ENCODE measurements around the gene SPECC1. TPM values are rescaled to one million over a fixed set of nuclear protein-coding genes. Genes with fewer than 3 reads are reported as not detected.
"Not testable (repeated sequence)": the region's sequence is repeated elsewhere in the genome, so short reads cannot be mapped to it uniquely, and the experiment has no call there.

The SPECC1 gene
- total RNA-seq, 1 experiment from 2014 or later, result 55.3 TPM

- intact Hi-C loops (cut with micrococcal nuclease), result no loop called here
- no peaks in the 10 kb centered on the region for H3K9me3 Mint-ChIP-seq (ENCODE audit: unreplicated experiment)
- no TSS peak for BruUV-seq (replicated peaks)
- peaks cover 10% of the 10 kb centered on the region for H3K4me1 Mint-ChIP-seq (ENCODE audit: insufficient read depth, unreplicated experiment)
- H3K4me3 Mint-ChIP-seq (ENCODE audit: unreplicated experiment), result no peak overlapping the region
- no peak for DNase-seq (ENCODE audit: unreplicated experiment)
- no peaks in the 10 kb centered on the region for H3K27me3 Mint-ChIP-seq (ENCODE audit: insufficient read depth, unreplicated experiment)
- ChIA-PET POLR2A (interaction anchor here (0.8 to 1.1 kb wide), 2 partner anchors 15 to 93 kb away, joined by 3 read pairs; no protein-coding TSS in a partner anchor), CTCF (interaction anchor here (0.6 to 4.0 kb wide), 6 partner anchors 17 to 111 kb away, joined by 3 to 21 read pairs (median 5); partner anchors contain the start of gene SPECC1)
- H3K27ac Mint-ChIP-seq (ENCODE audit: low read depth, unreplicated experiment), result no peak overlapping the region
- H3K36me3 Mint-ChIP-seq (ENCODE audit: insufficient read depth, unreplicated experiment), result no peaks in the 10 kb centered on the region
- TF ChIP-seq CTCF (IDR thresholded peaks at IDR 0.05; ENCODE audit: unreplicated experiment), result no peak
These were observed 94.6 kb downstream of the SPECC1 start for GRCh38 chr17:20103454-20104446.

GRCh38 chr17:20105539-20106280 is 96.6 kb downstream of the SPECC1 start:
- Mint-ChIP-seq H3K27ac (ENCODE audit: low read depth, unreplicated experiment) (no peak overlapping the region), H3K4me1 (ENCODE audit: insufficient read depth, unreplicated experiment) (peaks cover 10% of the 10 kb centered on the region), H3K27me3 (ENCODE audit: insufficient read depth, unreplicated experiment) (no peaks in the 10 kb centered on the region), H3K4me3 (ENCODE audit: unreplicated experiment) (no peak overlapping the region), H3K9me3 (ENCODE audit: unreplicated experiment) (no peaks in the 10 kb centered on the region), H3K36me3 (ENCODE audit: insufficient read depth, unreplicated experiment) (no peaks in the 10 kb centered on the region)
- ChIA-PET CTCF (interaction anchor here (0.6 to 4.0 kb wide), 3 partner anchors 16 to 165 kb away, joined by 3 to 21 read pairs (median 7); no protein-coding TSS in a partner anchor), POLR2A (no interaction called here)
- intact Hi-C loops (cut with micrococcal nuclease), result no loop called here
- no TSS peak for BruUV-seq (replicated peaks)
- DNase-seq (ENCODE audit: unreplicated experiment), result no peak
- TF ChIP-seq CTCF (IDR thresholded peaks at IDR 0.05; ENCODE audit: unreplicated experiment), result no peak

DNA sequence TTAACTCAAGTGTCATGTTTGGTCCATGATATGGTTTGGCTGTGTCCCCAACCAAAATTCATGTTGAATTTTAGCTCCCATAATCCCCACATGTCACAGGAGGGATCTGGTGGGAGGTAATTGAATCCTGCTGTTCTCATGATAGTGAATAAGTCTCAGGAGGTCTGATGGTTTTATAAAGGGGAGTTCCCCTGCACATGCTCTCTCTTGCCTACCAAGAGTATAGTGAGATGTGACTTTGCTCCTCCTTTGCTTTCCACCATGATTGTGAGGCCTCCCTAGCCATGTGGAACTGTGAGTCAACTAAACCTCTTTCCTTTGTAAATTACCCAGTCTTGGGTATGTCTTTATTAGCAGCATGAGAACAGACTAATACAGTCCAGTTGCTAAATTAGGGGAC is 97.3 kb downstream of the SPECC1 start:
- H3K27ac Mint-ChIP-seq (ENCODE audit: low read depth, unreplicated experiment); H3K27me3 Mint-ChIP-seq (ENCODE audit: insufficient read depth, unreplicated experiment); H3K4me3 Mint-ChIP-seq (ENCODE audit: unreplicated experiment); POLR2A ChIA-PET; DNase-seq (ENCODE audit: unreplicated experiment); BruUV-seq (replicated peaks); H3K9me3 Mint-ChIP-seq (ENCODE audit: unreplicated experiment); H3K36me3 Mint-ChIP-seq (ENCODE audit: insufficient read depth, unreplicated experiment); intact Hi-C loops (cut with micrococcal nuclease): not testable (repeated sequence)
- CTCF ChIA-PET, result interaction anchor here (2.0 to 4.0 kb wide), 2 partner anchors 15 to 114 kb away, joined by 7 to 21 read pairs; no protein-coding TSS in a partner anchor
- peaks cover 10% of the 10 kb centered on the region for H3K4me1 Mint-ChIP-seq (ENCODE audit: insufficient read depth, unreplicated experiment)

DNA sequence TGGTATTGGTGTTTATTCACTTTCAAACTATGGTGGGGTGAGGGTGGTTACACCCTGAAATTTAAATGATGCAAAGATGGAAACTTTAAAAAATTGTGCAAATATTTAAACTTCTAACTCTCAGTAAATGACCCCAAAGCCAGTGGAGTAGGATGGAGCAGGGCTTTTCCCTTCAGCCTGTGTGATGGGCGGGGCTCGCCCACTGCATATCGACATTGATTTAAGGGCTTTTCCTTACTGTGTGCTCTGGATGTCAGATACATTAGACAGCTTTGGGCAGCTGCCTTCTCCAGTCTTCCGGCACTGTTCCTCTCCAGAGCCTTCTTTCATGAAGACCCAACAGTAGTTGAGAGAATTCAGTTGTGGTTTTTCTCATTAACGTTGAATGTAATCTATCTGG is 99.9 kb downstream of the SPECC1 start:
- peaks cover 16% of the 10 kb centered on the region for H3K27me3 Mint-ChIP-seq (ENCODE audit: insufficient read depth, unreplicated experiment)
- no peak overlapping the region for H3K4me3 Mint-ChIP-seq (ENCODE audit: unreplicated experiment)
- CTCF ChIA-PET, result interaction anchor here (1.5 kb wide), 1 partner anchor 116 kb away, joined by 9 read pairs; no protein-coding TSS in a partner anchor

More for the DNA sequence above, 99.9 kb downstream of the SPECC1 start:
- POLR2A ChIA-PET, result interaction anchor here (0.6 to 1.7 kb wide), 2 partner anchors 97 to 116 kb away, joined by 3 to 4 read pairs; no protein-coding TSS in a partner anchor
- BruUV-seq (replicated peaks), result no TSS peak
- intact Hi-C loops (cut with micrococcal nuclease), result no loop called here
- no peak for DNase-seq (ENCODE audit: unreplicated experiment)
- TF ChIP-seq CTCF (IDR thresholded peaks at IDR 0.05; ENCODE audit: unreplicated experiment), result no peak
- Mint-ChIP-seq H3K27ac (ENCODE audit: low read depth, unreplicated experiment) (no peak overlapping the region), H3K4me1 (ENCODE audit: insufficient read depth, unreplicated experiment) (peaks cover under 1% of the 10 kb centered on the region), H3K36me3 (ENCODE audit: insufficient read depth, unreplicated experiment) (no peaks in the 10 kb centered on the region), H3K9me3 (ENCODE audit: unreplicated experiment) (no peaks in the 10 kb centered on the region)
